CD4-positive, alpha-beta T cell treated with Interferon gamma for 1 hour (primary cell): Measurements from ENCODE around the gene TTPAL.

Experiments used
- DNase-seq: peaks from one replicate; pipeline ENCODE4 v3.0.0-alpha.2; 2020

TTPAL gene

DNA sequence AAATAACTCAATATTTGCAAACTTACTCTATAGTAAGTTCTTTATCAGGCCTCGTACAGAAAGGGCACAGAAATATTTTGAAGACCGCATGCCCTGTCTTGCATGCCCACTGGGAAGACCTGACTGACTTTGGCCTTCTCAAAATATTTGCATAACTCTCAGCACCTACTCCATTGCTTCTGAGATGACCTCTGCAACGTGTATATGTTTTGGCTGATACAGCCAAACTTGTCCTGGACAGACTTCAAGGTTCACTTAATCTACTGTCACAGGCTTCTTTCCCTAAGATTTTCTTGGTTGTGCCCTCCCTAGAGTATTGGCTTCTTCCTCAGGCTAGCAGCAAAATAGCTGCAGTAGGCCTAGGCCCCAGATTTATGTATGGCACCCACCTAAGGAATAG, 67.7 kb downstream of the TTPAL start:
- no peak for DNase-seq
